Calu3 (cell line): ENCODE data around the gene LANCL3. TPM values are rescaled to one million over a fixed set of nuclear protein-coding genes. Genes with fewer than 3 reads are reported as not detected.
"Not testable (repeated sequence)": the region's sequence is repeated elsewhere in the genome, so short reads cannot be mapped to it uniquely, and the experiment has no call there.

Experiments used
- BruUV-seq: library from RNA; stranded (reverse); fragments of 400-500 nt; replicated peaks from 2 replicates; lab custom pipeline; 2021; lab: Mats Ljungman, UMichigan
- CTCF ChIA-PET: fragments of 300-600 bp; sonication (Branson Sonifier 250); formaldehyde crosslinking; loops from one replicate; lab custom pipeline; 2022; ENCODE audit warnings: antibody characterized with exemption; lab: Charles Lee
- DNase-seq: peaks from one replicate; pipeline ENCODE4 v3.0.0; 2022
- H3K27ac Mint-ChIP-seq: one replicate; pipeline ENCODE4 v1.8.0; 2022; ENCODE audit warnings: mixed read lengths; ENCODE audit not compliant: unreplicated experiment
- H3K27me3 Mint-ChIP-seq: one replicate; pipeline ENCODE4 v1.8.0; 2022; ENCODE audit warnings: mixed read lengths; ENCODE audit not compliant: unreplicated experiment
- H3K36me3 Mint-ChIP-seq: one replicate; pipeline ENCODE4 v1.8.0; 2022; ENCODE audit warnings: mild to moderate bottlenecking, moderate library complexity, mixed read lengths; ENCODE audit not compliant: insufficient read depth, unreplicated experiment
- H3K4me1 Mint-ChIP-seq: one replicate; pipeline ENCODE4 v1.8.0; 2022; ENCODE audit warnings: mild to moderate bottlenecking, low read depth, mixed read lengths; ENCODE audit not compliant: unreplicated experiment
- H3K4me3 Mint-ChIP-seq: one replicate; pipeline ENCODE4 v1.8.0; 2022; ENCODE audit warnings: mild to moderate bottlenecking, low read depth, moderate library complexity, mixed read lengths; ENCODE audit not compliant: unreplicated experiment
- H3K9me3 Mint-ChIP-seq: one replicate; pipeline ENCODE4 v1.8.0; 2022; ENCODE audit warnings: low read depth, mixed read lengths; ENCODE audit not compliant: unreplicated experiment
- CTCF ChIP-seq: fragments of 200-600 bp; IDR thresholded peaks from one replicate; pipeline ENCODE4 v1.8.0; 2022; ENCODE audit warnings: antibody characterized with exemption; ENCODE audit not compliant: unreplicated experiment
- intact Hi-C: fragments of 100-400 bp; cut with micrococcal nuclease; formaldehyde crosslinking; loops from one replicate; pipeline ENCODE4 v1.10.0; 2022; ENCODE audit not compliant: unreplicated experiment
- total RNA-seq: library from RNA; stranded (reverse); gene quantifications from 2 replicates; pipeline ENCODE4 v1.2.3, GENCODE V29; 2022

The LANCL3 gene
- total RNA-seq, 1 experiment from 2014 or later: 2.3 TPM

GRCh38 chrX:37545066-37545465 is 26.4 kb upstream of the LANCL3 start:
- intact Hi-C loops: no loop called here
- Mint-ChIP-seq H3K9me3 (no peaks in the 10 kb centered on the region), H3K36me3 (no peaks in the 10 kb centered on the region), H3K27ac (no peak overlapping the region), H3K4me1 (no peaks in the 10 kb centered on the region), H3K4me3 (no peak overlapping the region), H3K27me3 (no peaks in the 10 kb centered on the region)
- no peak for DNase-seq
- no peak for TF ChIP-seq CTCF
- BruUV-seq: no TSS peak
- CTCF ChIA-PET: no interaction called here

GRCh38 chrX:37549619-37550018 is 21.8 kb upstream of the LANCL3 start:
- H3K4me1 Mint-ChIP-seq, H3K9me3 Mint-ChIP-seq, CTCF ChIA-PET, DNase-seq, BruUV-seq, intact Hi-C loops, H3K36me3 Mint-ChIP-seq, H3K27ac Mint-ChIP-seq, H3K27me3 Mint-ChIP-seq, H3K4me3 Mint-ChIP-seq: not testable (repeated sequence)

- no peak overlapping the region for H3K27ac Mint-ChIP-seq
- no peaks in the 10 kb centered on the region for H3K9me3 Mint-ChIP-seq
- no peaks in the 10 kb centered on the region for H3K4me1 Mint-ChIP-seq
- intact Hi-C loops: no loop called here
- CTCF ChIA-PET: no interaction called here
- no peak overlapping the region for H3K4me3 Mint-ChIP-seq
- no TSS peak for BruUV-seq
- no peaks in the 10 kb centered on the region for H3K36me3 Mint-ChIP-seq
- H3K27me3 Mint-ChIP-seq: no peaks in the 10 kb centered on the region
- no peak for DNase-seq
- no peak for TF ChIP-seq CTCF
Measured at GRCh38 chrX:37553476-37553875, 18.0 kb upstream of the LANCL3 start.

- H3K4me1 Mint-ChIP-seq, H3K27ac Mint-ChIP-seq, CTCF ChIA-PET, H3K4me3 Mint-ChIP-seq, BruUV-seq, DNase-seq, H3K36me3 Mint-ChIP-seq, intact Hi-C loops, H3K9me3 Mint-ChIP-seq, H3K27me3 Mint-ChIP-seq: not testable (repeated sequence)
Measured at GRCh38 chrX:37565254-37565653, 6.2 kb upstream of the LANCL3 start.

- CTCF ChIA-PET, H3K27ac Mint-ChIP-seq, BruUV-seq: not testable (repeated sequence)
Measured at GRCh38 chrX:37570349-37570748, 1.1 kb upstream of the LANCL3 start.

GRCh38 chrX:37572108-37572587 is 687 bp downstream of the LANCL3 start:
- H3K4me3 Mint-ChIP-seq: peak overlapping the region; percentile 83
- intact Hi-C loops: loop anchor here (10.0 kb wide), 2 partner anchors 113 to 153 kb away; partner anchors contain the start of gene XK
- H3K27ac Mint-ChIP-seq: peak overlapping the region; percentile 25
- peak; percentile 25 for TF ChIP-seq CTCF
- H3K27me3 Mint-ChIP-seq, H3K36me3 Mint-ChIP-seq, BruUV-seq, H3K9me3 Mint-ChIP-seq: not testable (repeated sequence)
- DNase-seq: peak; percentile 73
- CTCF ChIA-PET: interaction anchor here (0.7 to 1.3 kb wide), 3 partner anchors 113 to 252 kb away, joined by 3 to 4 read pairs (median 3); partner anchors contain the start of gene XK
- H3K4me1 Mint-ChIP-seq: peaks cover 19% of the 10 kb centered on the region

More at GRCh38 chrX:37570349-37570748, 1.1 kb upstream of the LANCL3 start:
- H3K27me3 Mint-ChIP-seq, H3K36me3 Mint-ChIP-seq, DNase-seq, H3K4me3 Mint-ChIP-seq, H3K9me3 Mint-ChIP-seq: not testable (repeated sequence)
- intact Hi-C loops: loop anchor here (10.0 kb wide), 2 partner anchors 114 to 154 kb away; partner anchors contain the start of gene XK
- peaks cover 12% of the 10 kb centered on the region for H3K4me1 Mint-ChIP-seq

GRCh38 chrX:37573121-37573520 is 1.7 kb downstream of the LANCL3 start:
- Mint-ChIP-seq H3K4me3 (peak overlapping the region; percentile 83), H3K4me1 (peaks cover 19% of the 10 kb centered on the region)
- H3K9me3 Mint-ChIP-seq, H3K27me3 Mint-ChIP-seq, H3K27ac Mint-ChIP-seq, DNase-seq, H3K36me3 Mint-ChIP-seq, BruUV-seq: not testable (repeated sequence)
- CTCF ChIA-PET: interaction anchor here (0.6 to 1.3 kb wide), 3 partner anchors 112 to 167 kb away, joined by 3 read pairs; partner anchors contain the start of gene XK
- intact Hi-C loops: loop anchor here (10.0 kb wide), 2 partner anchors 112 to 152 kb away; partner anchors contain the start of gene XK
